HG03575 (cell line): ENCODE measurements around the gene PCK2.

Experiments
- ATAC-seq: cut with Tn5 transposase; IDR thresholded peaks from one replicate; pipeline ENCODE4 v1.9.1; 2021; ENCODE audit not compliant: unreplicated experiment, insufficient number of reproducible peaks, low FRiP score; ENCODE audit errors: extremely low read depth

Gene PCK2

GRCh38 chr14:24145690-24146452, 51.8 kb downstream of the PCK2 start:
- no peak for ATAC-seq

- peak; percentile 31 for ATAC-seq
Observed at GRCh38 chr14:24146453-24146977, 52.4 kb downstream of the PCK2 start, which contains the start of gene PSME2. Gene PSME2, minus strand, starts transcription at chr14:24146610. Its CDS starts 29 bp downstream, at chr14:24146581.

- peak; percentile 67 for ATAC-seq
Observed at GRCh38 chr14:24146978-24147760, 53.1 kb downstream of the PCK2 start, which contains the start of gene RNF31. Gene RNF31, plus strand, starts transcription at chr14:24147498. Its CDS starts 201 bp downstream, at chr14:24147699.

- ATAC-seq = no peak
Observed at GRCh38 chr14:24147761-24148428, 53.8 kb downstream of the PCK2 start.

- no peak for ATAC-seq
Observed at GRCh38 chr14:24149302-24149969, 55.3 kb downstream of the PCK2 start.

GRCh38 chr14:24150061-24150460, 56.0 kb downstream of the PCK2 start:
- no peak for ATAC-seq

GRCh38 chr14:24150567-24150966, 56.5 kb downstream of the PCK2 start:
- no peak for ATAC-seq

- no peak for ATAC-seq
Observed at GRCh38 chr14:24150993-24151392, 56.9 kb downstream of the PCK2 start.

GRCh38 chr14:24151404-24152080, 57.4 kb downstream of the PCK2 start:
- ATAC-seq = no peak
